Measurements from ENCODE around the gene TLN1. TPM values are rescaled to one million over a fixed set of nuclear protein-coding genes. Genes with fewer than 3 reads are reported as not detected.
A peak's percentile ranks its signal among the peaks of the same experiment; 100 is the strongest.

Gene TLN1
- total and polyA plus RNA-seq, 4 donors, result 71.5 to 501 (median 262) TPM

- no peak for TF ChIP-seq CTCF (IDR thresholded peaks at IDR 0.05; ENCODE audit: control extremely low read depth, extremely low read depth)
- peak; percentile 68 for ATAC-seq (ENCODE audit: insufficient read depth, low FRiP score)
- peak; percentile 54 to 68 (median 58) for DNase-seq
- peak overlapping the region; percentile 30 for H3K4me3 ChIP-seq
- H3K9me3 ChIP-seq (ENCODE audit: control insufficient read depth in 4 of 4, insufficient read depth in 3 of 4, low read length in 3 of 4), result no peaks in the 10 kb centered on the region
- peaks cover 10 to 23% (median 21%) of the 10 kb centered on the region in 4 donors for H3K36me3 ChIP-seq (ENCODE audit: control insufficient read depth in 4 of 4, insufficient read depth in 4 of 4, low read length in 4 of 4)
- H3K4me1 ChIP-seq (ENCODE audit: control insufficient read depth in 5 of 5, insufficient read depth in 5 of 5, low read length in 5 of 5), result peaks cover 0 to 23% (median 13%) of the 10 kb centered on the region in 5 donors
- peak overlapping the region; percentile 65 to 91 for H3K27ac ChIP-seq (ENCODE audit: low read depth in 1 of 2, low read length in 1 of 2)
- H3K27me3 ChIP-seq (ENCODE audit: control insufficient read depth in 3 of 3, insufficient read depth in 3 of 3, low read length in 2 of 3), result no peaks in the 10 kb centered on the region
- WGBS, 2 donors, result 1 to 2% methylated on average over 19 to 20 of the region's 20 CpGs
- H3K9ac ChIP-seq (ENCODE audit: insufficient read depth in 1 of 2, low read length in 2 of 2), result peak overlapping the region; percentile 66 to 93
Observed at GRCh38 chr9:35757226-35757891, 25.4 kb upstream of the TLN1 start.

- no peak for TF ChIP-seq CTCF (IDR thresholded peaks at IDR 0.05; ENCODE audit: control extremely low read depth, extremely low read depth)
- peaks cover 10 to 30% (median 29%) of the 10 kb centered on the region in 4 donors for H3K36me3 ChIP-seq (ENCODE audit: control insufficient read depth in 4 of 4, insufficient read depth in 4 of 4, low read length in 4 of 4)
- peaks cover 0 to 23% (median 13%) of the 10 kb centered on the region in 5 donors for H3K4me1 ChIP-seq (ENCODE audit: control insufficient read depth in 5 of 5, insufficient read depth in 5 of 5, low read length in 5 of 5)
- peak; percentile 59 to 74 (median 71) for DNase-seq
- peak overlapping the region; percentile 30 for H3K4me3 ChIP-seq
- no peaks in the 10 kb centered on the region for H3K9me3 ChIP-seq (ENCODE audit: control insufficient read depth in 4 of 4, insufficient read depth in 3 of 4, low read length in 3 of 4)
- peak overlapping the region; percentile 65 to 91 for H3K27ac ChIP-seq (ENCODE audit: low read depth in 1 of 2, low read length in 1 of 2)
- H3K9ac ChIP-seq (ENCODE audit: insufficient read depth in 1 of 2, low read length in 2 of 2), result peak overlapping the region; percentile 66 to 93
- no peaks in the 10 kb centered on the region for H3K27me3 ChIP-seq (ENCODE audit: control insufficient read depth in 3 of 3, insufficient read depth in 3 of 3, low read length in 2 of 3)
- ATAC-seq (ENCODE audit: insufficient read depth, low FRiP score), result peak; percentile 82
- 8 to 9% methylated on average over 45 to 48 of the region's 48 CpGs for WGBS, 2 donors
Observed at GRCh38 chr9:35756275-35757225, 24.6 kb upstream of the TLN1 start.

- DNase-seq, result no peak
- Histone ChIP-seq H3K36me3 (ENCODE audit: control insufficient read depth in 4 of 4, insufficient read depth in 4 of 4, low read length in 4 of 4) (peaks cover 10 to 42% (median 37%) of the 10 kb centered on the region in 4 donors), H3K9ac (ENCODE audit: insufficient read depth in 1 of 2, low read length in 2 of 2) (no peak overlapping the region), H3K4me3 (no peak overlapping the region), H3K9me3 (ENCODE audit: control insufficient read depth in 4 of 4, insufficient read depth in 3 of 4, low read length in 3 of 4) (no peaks in the 10 kb centered on the region), H3K27ac (ENCODE audit: low read depth in 1 of 2, low read length in 1 of 2) (no peak overlapping the region), H3K4me1 (ENCODE audit: control insufficient read depth in 5 of 5, insufficient read depth in 5 of 5, low read length in 5 of 5) (peaks cover 0 to 26% (median 13%) of the 10 kb centered on the region in 5 donors), H3K27me3 (ENCODE audit: control insufficient read depth in 3 of 3, insufficient read depth in 3 of 3, low read length in 2 of 3) (no peaks in the 10 kb centered on the region)
- TF ChIP-seq CTCF (IDR thresholded peaks at IDR 0.05; ENCODE audit: control extremely low read depth, extremely low read depth), result no peak
- 89 to 95% methylated on average over 4 of the region's 4 CpGs for WGBS, 2 donors
- no peak for ATAC-seq (ENCODE audit: insufficient read depth, low FRiP score)
Observed at GRCh38 chr9:35755071-35755470, 23.1 kb upstream of the TLN1 start.
